ENCODE measurements around the gene TPH2. TPM values are rescaled to one million over a fixed set of nuclear protein-coding genes. Genes with fewer than 3 reads are reported as not detected.

Gene TPH2
- polyA plus RNA-seq, 2 of the 4 experiments (the other 2 are of a cell fraction): not detected

- ChIA-PET POLR2A (no interaction called here), CTCF (interaction anchor here (1.8 kb wide), 1 partner anchor 165 kb away, joined by 4 read pairs; no protein-coding TSS in a partner anchor)
- Histone ChIP-seq H3K4me1 (no peaks in the 10 kb centered on the region), H3K4me2 (no peak overlapping the region), H3K27ac (no peak overlapping the region), H3K4me3 (no peak overlapping the region), H3K9me3 (no peaks in the 10 kb centered on the region)
- FAIRE-seq: no peak
- 5% methylated on average over 1 of the region's 1 CpG for WGBS (ENCODE audit: missing lambda C conversion rate)
- ATAC-seq: no peak
- DNase-seq (ENCODE audit: low read depth in 1 of 2, low spot score in 1 of 2): no peak
- TF ChIP-seq TP53 (CRISPR knock-in tag; IDR thresholded peaks at IDR 0.05) (no peak), KDM5A (IDR thresholded peaks at IDR 0.05) (no peak), USF2 (IDR thresholded peaks at IDR 0.05) (no peak), CBX2 (IDR thresholded peaks at IDR 0.05; ENCODE audit: borderline replicate concordance, low read depth) (no peak), ATOH8 (CRISPR knock-in tag; IDR thresholded peaks at IDR 0.05; ENCODE audit: low read depth) (no peak), EP300 (IDR thresholded peaks at IDR 0.05) (no peak), TFCP2L1 (CRISPR knock-in tag; IDR thresholded peaks at IDR 0.05) (no peak), RFX5 (IDR thresholded peaks at IDR 0.05) (no peak), HOXA7 (CRISPR knock-in tag; IDR thresholded peaks at IDR 0.05) (no peak), POLR2A (IDR thresholded peaks at IDR 0.05; ENCODE audit: low read length) (no peak)
- TF ChIP-seq, protein P1, sequence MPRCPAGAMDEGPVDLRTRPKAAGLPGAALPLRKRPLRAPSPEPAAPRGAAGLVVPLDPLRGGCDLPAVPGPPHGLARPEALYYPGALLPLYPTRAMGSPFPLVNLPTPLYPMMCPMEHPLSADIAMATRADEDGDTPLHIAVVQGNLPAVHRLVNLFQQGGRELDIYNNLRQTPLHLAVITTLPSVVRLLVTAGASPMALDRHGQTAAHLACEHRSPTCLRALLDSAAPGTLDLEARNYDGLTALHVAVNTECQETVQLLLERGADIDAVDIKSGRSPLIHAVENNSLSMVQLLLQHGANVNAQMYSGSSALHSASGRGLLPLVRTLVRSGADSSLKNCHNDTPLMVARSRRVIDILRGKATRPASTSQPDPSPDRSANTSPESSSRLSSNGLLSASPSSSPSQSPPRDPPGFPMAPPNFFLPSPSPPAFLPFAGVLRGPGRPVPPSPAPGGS (IDR thresholded peaks at IDR 0.05): no peak
These were observed 6.5 kb downstream of the TPH2 start for GRCh38 chr12:71945121-71945520.

DNA sequence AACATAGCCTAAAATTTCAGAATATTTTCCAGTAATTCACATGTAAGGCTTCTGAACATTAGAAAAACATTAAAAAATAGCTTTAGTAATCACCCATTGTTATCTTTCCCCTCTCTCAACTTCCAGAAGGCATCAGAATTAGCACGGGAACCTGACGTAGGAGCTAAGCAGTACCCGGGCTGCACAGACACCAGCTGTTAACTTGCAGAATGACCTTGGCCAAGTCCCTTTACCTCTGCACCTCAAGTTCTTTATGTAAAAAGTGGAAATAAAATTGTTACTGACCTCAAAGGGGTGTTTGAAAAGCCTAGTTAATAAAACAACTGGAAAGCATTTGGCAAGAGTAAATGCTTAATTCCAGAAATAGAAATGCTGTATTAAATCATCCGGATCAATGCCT, 7.2 kb downstream of the TPH2 start:
- 44% methylated on average over 4 of the region's 4 CpGs for WGBS (ENCODE audit: missing lambda C conversion rate)
- ATAC-seq (no peak), FAIRE-seq (no peak), DNase-seq (ENCODE audit: low read depth in 1 of 2, low spot score in 1 of 2) (no peak)
- ChIA-PET CTCF (no interaction called here), POLR2A (no interaction called here)
- no peaks in the 10 kb centered on the region for H3K9me3 ChIP-seq
- no peak overlapping the region for H3K27ac ChIP-seq
- no peaks in the 10 kb centered on the region for H3K4me1 ChIP-seq
- TF ChIP-seq HOXA7 (CRISPR knock-in tag; IDR thresholded peaks at IDR 0.05) (no peak), GATA3 (IDR thresholded peaks at IDR 0.05; ENCODE audit: borderline replicate concordance) (no peak), BHLHE40 (IDR thresholded peaks at IDR 0.05; ENCODE audit: low read depth, low read length) (no peak), MAZ (IDR thresholded peaks at IDR 0.05; ENCODE audit: borderline replicate concordance, low read depth, low read length) (no peak), NPAS2 (CRISPR knock-in tag; IDR thresholded peaks at IDR 0.05; ENCODE audit: borderline replicate concordance) (no peak), POLR2A (IDR thresholded peaks at IDR 0.05; ENCODE audit: low read length) (no peak), HEYL (CRISPR knock-in tag; IDR thresholded peaks at IDR 0.05) (no peak), JUNB (IDR thresholded peaks at IDR 0.05) (no peak), CBX8 (IDR thresholded peaks at IDR 0.05) (no peak), CHD4 (IDR thresholded peaks at IDR 0.05; ENCODE audit: borderline replicate concordance) (no peak), NFE2L2 (conservative IDR thresholded peaks at IDR 0.05; ENCODE audit: low read length) (no peak), HOXB13 (CRISPR knock-in tag; IDR thresholded peaks at IDR 0.05; ENCODE audit: low read depth) (no peak)
- TF ChIP-seq, protein P2, sequence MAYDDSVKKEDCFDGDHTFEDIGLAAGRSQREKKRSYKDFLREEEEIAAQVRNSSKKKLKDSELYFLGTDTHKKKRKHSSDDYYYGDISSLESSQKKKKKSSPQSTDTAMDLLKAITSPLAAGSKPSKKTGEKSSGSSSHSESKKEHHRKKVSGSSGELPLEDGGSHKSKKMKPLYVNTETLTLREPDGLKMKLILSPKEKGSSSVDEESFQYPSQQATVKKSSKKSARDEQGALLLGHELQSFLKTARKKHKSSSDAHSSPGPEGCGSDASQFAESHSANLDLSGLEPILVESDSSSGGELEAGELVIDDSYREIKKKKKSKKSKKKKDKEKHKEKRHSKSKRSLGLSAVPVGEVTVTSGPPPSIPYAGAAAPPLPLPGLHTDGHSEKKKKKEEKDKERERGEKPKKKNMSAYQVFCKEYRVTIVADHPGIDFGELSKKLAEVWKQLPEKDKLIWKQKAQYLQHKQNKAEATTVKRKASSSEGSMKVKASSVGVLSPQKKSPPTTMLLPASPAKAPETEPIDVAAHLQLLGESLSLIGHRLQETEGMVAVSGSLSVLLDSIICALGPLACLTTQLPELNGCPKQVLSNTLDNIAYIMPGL (CRISPR knock-in tag; IDR thresholded peaks at IDR 0.05; ENCODE audit: borderline replicate concordance): no peak
- no peak overlapping the region for H3K4me2 ChIP-seq
- no peak overlapping the region for H3K4me3 ChIP-seq
